Astrocyte (in vitro differentiated cells and primary cell): ENCODE results near the gene MTARC2. TPM values are rescaled to one million over a fixed set of nuclear protein-coding genes. Genes with fewer than 3 reads are reported as not detected.
A peak's percentile ranks its signal among the peaks of the same experiment; 100 is the strongest.

Experiments
- DNase-seq: peaks from one replicate; pipeline ENCODE4 v3.0.0-alpha.2; 2010; ENCODE audit warnings: low read depth
- FAIRE-seq: peaks from 2 replicates; lab custom pipeline; 2011; peaks lifted over from hg19 to GRCh38; lab: Jason Lieb, UNC
- H2AFZ ChIP-seq: 2 replicates; pipeline ENCODE4 v1.6.0; 2012; ENCODE audit warnings: low read depth, low read length, inconsistent platforms
- H3K27ac ChIP-seq: 2 replicates; pipeline ENCODE4 v1.5.1; 2011; ENCODE audit warnings: low read depth, low read length, inconsistent platforms
- H3K27me3 ChIP-seq: 2 replicates; pipeline ENCODE4 v1.6.0; 2011; ENCODE audit warnings: low read length, inconsistent platforms; ENCODE audit not compliant: insufficient read depth
- H3K36me3 ChIP-seq: 2 replicates; pipeline ENCODE4 v1.5.1; 2011; ENCODE audit warnings: low read length, inconsistent platforms; ENCODE audit not compliant: insufficient read depth
- H3K4me1 ChIP-seq: 2 replicates; pipeline ENCODE4 v1.5.1; 2011; ENCODE audit warnings: low read length, inconsistent platforms; ENCODE audit not compliant: insufficient read depth
- H3K4me2 ChIP-seq: 2 replicates; pipeline ENCODE4 v1.6.0; 2012; ENCODE audit warnings: low read length, inconsistent platforms
- H3K4me3 ChIP-seq: 2 replicates; pipeline ENCODE4 v1.5.1; 2011; ENCODE audit warnings: low read depth, mild to moderate bottlenecking, low read length, inconsistent platforms; ENCODE audit not compliant: insufficient read depth
- H3K79me2 ChIP-seq: 2 replicates; pipeline ENCODE4 v1.6.0; 2012; ENCODE audit warnings: mild to moderate bottlenecking, low read length, inconsistent platforms; ENCODE audit not compliant: insufficient read depth
- H3K9ac ChIP-seq: 2 replicates; pipeline ENCODE4 v1.6.0; 2012; ENCODE audit warnings: mild to moderate bottlenecking, low read length, inconsistent platforms
- H3K9me3 ChIP-seq: 2 replicates; pipeline ENCODE4 v1.5.1; 2012; ENCODE audit warnings: low read depth, mild to moderate bottlenecking, low read length, inconsistent platforms; ENCODE audit not compliant: insufficient read depth
- H4K20me1 ChIP-seq: 2 replicates; pipeline ENCODE4 v1.6.0; 2012; ENCODE audit warnings: low read length, inconsistent platforms; ENCODE audit not compliant: insufficient read depth
- H3K27ac Mint-ChIP-seq: one replicate; pipeline ENCODE4 v1.8.0; 2021; ENCODE audit warnings: mild to moderate bottlenecking, mixed read lengths; ENCODE audit not compliant: unreplicated experiment
- H3K27me3 Mint-ChIP-seq: one replicate; pipeline ENCODE4 v1.8.0; 2021; ENCODE audit warnings: low read depth, mixed read lengths; ENCODE audit not compliant: unreplicated experiment
- H3K36me3 Mint-ChIP-seq: one replicate; pipeline ENCODE4 v1.8.0; 2021; ENCODE audit warnings: low read depth, mixed read lengths; ENCODE audit not compliant: unreplicated experiment
- H3K4me1 Mint-ChIP-seq: one replicate; pipeline ENCODE4 v1.8.0; 2021; ENCODE audit warnings: low read depth, mixed read lengths; ENCODE audit not compliant: unreplicated experiment
- H3K4me3 Mint-ChIP-seq: one replicate; pipeline ENCODE4 v1.8.0; 2021; ENCODE audit warnings: mild to moderate bottlenecking, moderate library complexity, mixed read lengths; ENCODE audit not compliant: unreplicated experiment
- H3K9me3 Mint-ChIP-seq: one replicate; pipeline ENCODE4 v1.8.0; 2021; ENCODE audit warnings: mild to moderate bottlenecking, mixed read lengths; ENCODE audit not compliant: unreplicated experiment
- EZH2 ChIP-seq: IDR thresholded peaks from 2 replicates; pipeline ENCODE4 v1.6.1; 2012; ENCODE audit warnings: mild to moderate bottlenecking, low read length, inconsistent platforms; ENCODE audit not compliant: insufficient read depth
- total RNA-seq: library from RNA; stranded (reverse); gene quantifications from 2 replicates; pipeline ENCODE4 v1.2.1, GENCODE V29; 2021
- TF ChIP-seq, protein P1 (sequence below): IDR thresholded peaks from 2 replicates; pipeline ENCODE4 v1.5.1; 2011; ENCODE audit warnings: low read depth, mild to moderate bottlenecking, inconsistent platforms, low read length, moderate library complexity; ENCODE audit not compliant: insufficient read depth

Gene MTARC2
- total RNA-seq, 1 donor from 2014 or later = 3.1 TPM

- H3K27me3 ChIP-seq = no peaks in the 10 kb centered on the region
- no peaks in the 10 kb centered on the region for H3K36me3 Mint-ChIP-seq
- no peak for DNase-seq
- H3K4me3 Mint-ChIP-seq = no peak overlapping the region
- H3K36me3 ChIP-seq = no peaks in the 10 kb centered on the region
- no peak overlapping the region for H3K27ac Mint-ChIP-seq
- H3K27ac ChIP-seq = no peak overlapping the region
- H3K4me3 ChIP-seq = no peak overlapping the region
- H3K27me3 Mint-ChIP-seq = peaks cover 19% of the 10 kb centered on the region
- H3K4me1 Mint-ChIP-seq = peaks cover 2% of the 10 kb centered on the region
- H2AFZ ChIP-seq = no peak overlapping the region
- no peaks in the 10 kb centered on the region for H3K9me3 ChIP-seq
- no peak for FAIRE-seq
- no peaks in the 10 kb centered on the region for H3K79me2 ChIP-seq
- H3K4me1 ChIP-seq = no peaks in the 10 kb centered on the region
- TF ChIP-seq, protein P1, sequence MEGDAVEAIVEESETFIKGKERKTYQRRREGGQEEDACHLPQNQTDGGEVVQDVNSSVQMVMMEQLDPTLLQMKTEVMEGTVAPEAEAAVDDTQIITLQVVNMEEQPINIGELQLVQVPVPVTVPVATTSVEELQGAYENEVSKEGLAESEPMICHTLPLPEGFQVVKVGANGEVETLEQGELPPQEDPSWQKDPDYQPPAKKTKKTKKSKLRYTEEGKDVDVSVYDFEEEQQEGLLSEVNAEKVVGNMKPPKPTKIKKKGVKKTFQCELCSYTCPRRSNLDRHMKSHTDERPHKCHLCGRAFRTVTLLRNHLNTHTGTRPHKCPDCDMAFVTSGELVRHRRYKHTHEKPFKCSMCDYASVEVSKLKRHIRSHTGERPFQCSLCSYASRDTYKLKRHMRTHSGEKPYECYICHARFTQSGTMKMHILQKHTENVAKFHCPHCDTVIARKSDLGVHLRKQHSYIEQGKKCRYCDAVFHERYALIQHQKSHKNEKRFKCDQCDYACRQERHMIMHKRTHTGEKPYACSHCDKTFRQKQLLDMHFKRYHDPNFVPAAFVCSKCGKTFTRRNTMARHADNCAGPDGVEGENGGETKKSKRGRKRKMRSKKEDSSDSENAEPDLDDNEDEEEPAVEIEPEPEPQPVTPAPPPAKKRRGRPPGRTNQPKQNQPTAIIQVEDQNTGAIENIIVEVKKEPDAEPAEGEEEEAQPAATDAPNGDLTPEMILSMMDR = no peak
- TF ChIP-seq EZH2 = no peak
- peaks cover 4% of the 10 kb centered on the region for H3K9me3 Mint-ChIP-seq
- no peak overlapping the region for H3K9ac ChIP-seq
- H4K20me1 ChIP-seq = no peaks in the 10 kb centered on the region
- H3K4me2 ChIP-seq = no peak overlapping the region
Observed at GRCh38 chr1:220700556-220701179, 47.5 kb upstream of the MTARC2 start.

DNA sequence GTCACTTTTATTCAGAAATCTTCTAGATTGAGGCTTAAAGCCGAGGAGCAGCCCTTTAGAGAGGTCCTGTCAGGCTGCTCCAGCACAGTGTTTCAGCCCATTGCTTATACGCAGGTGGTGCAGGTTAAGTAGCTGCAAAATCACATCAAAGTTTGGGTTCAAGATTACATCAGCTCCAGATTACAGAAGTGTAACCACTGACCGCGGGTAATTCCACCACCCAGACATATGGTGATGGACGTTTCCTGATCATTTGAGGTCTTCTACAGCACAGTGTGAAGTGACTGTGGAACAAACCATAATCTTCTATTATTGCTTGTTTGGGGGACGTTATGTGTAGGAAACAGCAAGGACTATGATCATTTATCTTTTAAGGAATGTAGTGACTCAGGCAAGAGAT is 46.1 kb upstream of the MTARC2 start:
- Histone ChIP-seq H3K4me1 (no peaks in the 10 kb centered on the region), H3K9me3 (no peaks in the 10 kb centered on the region), H3K79me2 (no peaks in the 10 kb centered on the region), H4K20me1 (no peaks in the 10 kb centered on the region), H3K9ac (no peak overlapping the region), H3K27me3 (no peaks in the 10 kb centered on the region), H2AFZ (no peak overlapping the region), H3K36me3 (no peaks in the 10 kb centered on the region), H3K4me3 (no peak overlapping the region), H3K27ac (no peak overlapping the region), H3K4me2 (no peak overlapping the region)
- Mint-ChIP-seq H3K4me1 (peaks cover 2% of the 10 kb centered on the region), H3K4me3 (no peak overlapping the region), H3K36me3 (no peaks in the 10 kb centered on the region), H3K9me3 (peaks cover 4% of the 10 kb centered on the region), H3K27ac (no peak overlapping the region), H3K27me3 (peaks cover 23% of the 10 kb centered on the region)
- DNase-seq (no peak), FAIRE-seq (no peak)
- TF ChIP-seq, protein P1 = no peak

DNA sequence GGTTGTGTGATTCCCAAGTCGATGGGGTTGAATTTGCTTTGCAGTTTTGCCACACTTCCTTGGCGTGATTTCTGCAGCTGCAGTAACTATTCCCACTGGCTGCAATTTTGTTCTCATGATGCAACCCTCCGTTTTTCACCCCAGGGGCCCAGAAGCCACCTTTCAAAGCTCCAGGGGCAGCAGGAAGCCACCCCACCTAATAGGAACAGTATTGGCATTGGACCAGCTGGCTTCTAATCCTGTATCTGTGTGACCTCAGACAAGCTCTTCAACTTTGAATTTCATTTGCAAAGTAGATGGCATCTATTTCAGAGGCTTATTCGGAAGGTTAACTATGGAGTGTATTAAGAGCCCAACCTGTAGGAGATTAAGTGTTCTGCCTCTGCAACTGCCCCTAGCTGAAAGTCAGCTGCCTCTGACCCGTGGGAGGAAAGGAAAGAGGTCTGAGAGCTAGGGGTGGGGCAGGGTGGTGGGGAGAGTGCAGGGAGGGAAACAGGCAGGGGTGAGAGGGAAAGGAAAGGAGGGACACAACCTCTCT is 45.3 kb upstream of the MTARC2 start:
- H3K27ac Mint-ChIP-seq = peak overlapping the region; percentile 34
- Histone ChIP-seq H3K36me3 (no peaks in the 10 kb centered on the region), H3K9ac (no peak overlapping the region), H3K79me2 (no peaks in the 10 kb centered on the region), H2AFZ (no peak overlapping the region), H3K9me3 (no peaks in the 10 kb centered on the region), H3K4me3 (no peak overlapping the region), H4K20me1 (no peaks in the 10 kb centered on the region), H3K27me3 (no peaks in the 10 kb centered on the region), H3K4me2 (no peak overlapping the region), H3K27ac (no peak overlapping the region), H3K4me1 (no peaks in the 10 kb centered on the region)
- H3K4me1 Mint-ChIP-seq = peaks cover 2% of the 10 kb centered on the region
- H3K9me3 Mint-ChIP-seq = peaks cover 4% of the 10 kb centered on the region
- FAIRE-seq (no peak), DNase-seq (no peak)
- no peaks in the 10 kb centered on the region for H3K36me3 Mint-ChIP-seq
- H3K4me3 Mint-ChIP-seq = no peak overlapping the region
- peaks cover 26% of the 10 kb centered on the region for H3K27me3 Mint-ChIP-seq
- TF ChIP-seq EZH2 = no peak
